SK-N-MC (cell line): Measurements from ENCODE around the gene GRIA3.

ENCODE experiments used
- EZH2 ChIP-seq: fragments of 200-600 bp; sonication (generic); IDR thresholded peaks from one replicate; pipeline ENCODE4 v1.6.1; 2017; ENCODE audit warnings: antibody characterized with exemption
- POLR2AphosphoS5 ChIP-seq: IDR thresholded peaks from 2 replicates; pipeline ENCODE4 v1.6.1; 2012; ENCODE audit warnings: mild to moderate bottlenecking, low read depth, low read length, borderline replicate concordance

GRCh38 chrX:123487236-123487635 is 303.2 kb downstream of the GRIA3 start:
- TF ChIP-seq POLR2AphosphoS5 (no peak), EZH2 (no peak)
